NCI-H510A (cell line): ENCODE results near the gene ZNF618.

ENCODE experiments used
- DNase-seq: peaks from one replicate; lab custom pipeline; 2025; lab: John Stamatoyannopoulos, UW

The ZNF618 gene

DNA sequence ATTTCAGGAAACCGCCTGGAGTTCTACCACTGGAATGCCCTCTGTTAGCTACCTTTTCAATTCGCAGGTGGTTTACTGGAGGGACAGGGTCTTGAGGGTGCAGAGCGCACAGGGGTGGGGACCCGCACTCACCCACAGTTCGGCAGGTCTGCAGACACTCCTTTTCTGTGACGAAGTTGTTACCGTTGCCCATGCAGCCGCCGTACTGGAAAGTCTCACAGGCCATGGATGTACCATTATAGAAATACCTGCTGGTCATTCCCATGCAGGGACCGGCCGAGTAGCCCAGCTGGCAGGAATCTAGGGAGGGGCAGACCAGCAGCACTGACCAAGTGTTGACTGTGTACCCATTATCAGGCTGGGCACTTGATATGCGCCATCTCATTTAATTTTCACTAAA is 185.2 kb downstream of the ZNF618 start:
- no peak for DNase-seq

DNA sequence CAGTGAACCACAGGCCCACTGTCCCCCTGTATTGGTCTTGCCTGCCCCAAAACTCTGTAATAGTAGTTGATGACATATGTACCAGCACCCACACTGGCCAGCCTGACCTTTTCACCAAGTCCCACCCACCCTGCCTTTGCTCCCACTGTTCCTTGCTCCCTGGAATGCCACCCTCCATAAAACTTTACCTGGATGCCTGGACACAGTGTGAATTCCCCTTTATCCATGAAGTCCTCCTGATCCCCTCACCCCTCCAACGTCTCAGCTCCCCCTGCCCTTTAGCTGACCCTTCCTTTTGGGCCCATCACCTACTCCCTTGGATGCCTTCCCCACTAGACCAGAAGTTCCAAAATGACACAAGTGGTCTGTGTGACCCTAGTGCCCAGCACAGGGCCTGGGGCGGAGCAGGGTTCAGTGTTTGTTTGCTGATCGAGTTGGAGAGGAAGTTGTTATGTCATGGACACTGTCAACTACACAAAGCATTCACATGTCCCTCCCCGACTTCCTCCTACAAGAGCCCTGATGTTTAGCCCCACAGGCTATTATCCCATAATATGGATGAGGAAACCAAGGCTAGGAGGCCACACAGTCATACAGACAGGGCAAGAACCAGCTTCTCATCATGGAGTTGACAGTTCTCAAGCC is 185.8 kb downstream of the ZNF618 start:
- DNase-seq = no peak

- DNase-seq = no peak
These were observed 189.2 kb downstream of the ZNF618 start for GRCh38 chr9:114065304-114065703.

DNA sequence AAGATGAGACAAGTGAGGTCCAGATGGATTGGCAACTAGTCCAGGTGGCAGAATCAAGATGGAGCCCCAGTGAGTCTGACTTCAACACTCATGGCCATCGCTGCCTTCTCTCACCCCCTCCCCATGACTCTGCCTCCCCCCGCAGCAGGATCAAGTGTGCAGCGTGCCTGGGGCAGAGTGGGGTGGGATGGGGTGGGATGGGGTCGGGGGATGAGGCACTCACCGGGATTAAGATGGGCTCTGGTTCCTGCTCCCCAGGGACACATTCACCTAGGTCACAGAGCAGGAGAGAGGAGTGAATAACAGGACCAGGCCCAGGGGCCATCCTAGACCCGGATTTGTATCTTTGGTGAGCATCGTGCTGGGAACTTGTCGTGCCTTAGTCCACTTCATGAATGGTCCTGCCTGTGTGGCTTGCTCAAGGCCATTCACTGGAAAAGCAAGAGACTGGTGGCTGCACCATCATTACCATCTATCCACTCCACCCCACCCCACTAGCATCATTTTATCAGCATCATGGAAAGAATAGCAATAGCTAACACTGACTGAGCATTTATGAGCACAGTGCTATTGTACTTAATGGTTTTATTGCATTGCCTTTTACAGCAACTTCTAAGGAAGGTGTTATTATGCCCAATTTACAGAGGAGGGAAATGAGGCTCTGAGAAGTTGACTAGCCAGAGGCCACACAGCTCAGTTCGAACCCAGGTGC is 193.5 kb downstream of the ZNF618 start:
- DNase-seq = no peak

- DNase-seq = no peak
These were observed 194.3 kb downstream of the ZNF618 start for GRCh38 chr9:114070188-114071103.

DNA sequence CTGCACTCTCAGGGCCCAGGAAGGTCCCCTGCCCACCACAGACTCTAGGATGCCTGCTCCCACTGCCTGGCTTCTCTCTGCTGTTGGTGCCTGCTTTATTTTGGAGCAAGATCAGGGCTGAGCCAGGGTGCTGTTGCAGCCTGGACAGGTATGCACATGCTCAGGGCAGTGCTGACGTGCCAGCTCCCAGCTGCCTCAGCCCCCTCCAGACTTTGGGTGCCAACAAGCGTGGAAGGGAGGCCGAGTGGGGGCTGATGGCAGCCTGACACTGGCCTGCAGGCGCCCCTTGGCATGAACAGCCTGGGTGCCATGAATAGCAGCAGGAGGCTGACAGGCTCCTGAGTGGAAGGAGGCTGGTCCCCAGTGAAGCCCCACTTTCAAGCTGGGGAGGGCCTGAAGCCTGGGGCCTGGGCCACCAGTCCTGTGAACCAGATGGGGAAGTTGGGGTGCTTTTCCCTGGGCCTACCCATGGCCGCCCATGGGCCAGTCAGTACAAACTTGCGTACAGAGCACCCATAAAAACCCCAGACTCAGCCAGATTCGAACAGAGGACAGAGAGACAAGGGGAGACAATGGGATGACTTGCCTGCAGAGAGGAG is 195.2 kb downstream of the ZNF618 start:
- DNase-seq = no peak

GRCh38 chr9:114072184-114073140 is 196.4 kb downstream of the ZNF618 start:
- peak; percentile 47 for DNase-seq

GRCh38 chr9:114075602-114076001 is 199.5 kb downstream of the ZNF618 start:
- DNase-seq = no peak

- DNase-seq = no peak
These were observed 200.4 kb downstream of the ZNF618 start for GRCh38 chr9:114076237-114077161.

DNA sequence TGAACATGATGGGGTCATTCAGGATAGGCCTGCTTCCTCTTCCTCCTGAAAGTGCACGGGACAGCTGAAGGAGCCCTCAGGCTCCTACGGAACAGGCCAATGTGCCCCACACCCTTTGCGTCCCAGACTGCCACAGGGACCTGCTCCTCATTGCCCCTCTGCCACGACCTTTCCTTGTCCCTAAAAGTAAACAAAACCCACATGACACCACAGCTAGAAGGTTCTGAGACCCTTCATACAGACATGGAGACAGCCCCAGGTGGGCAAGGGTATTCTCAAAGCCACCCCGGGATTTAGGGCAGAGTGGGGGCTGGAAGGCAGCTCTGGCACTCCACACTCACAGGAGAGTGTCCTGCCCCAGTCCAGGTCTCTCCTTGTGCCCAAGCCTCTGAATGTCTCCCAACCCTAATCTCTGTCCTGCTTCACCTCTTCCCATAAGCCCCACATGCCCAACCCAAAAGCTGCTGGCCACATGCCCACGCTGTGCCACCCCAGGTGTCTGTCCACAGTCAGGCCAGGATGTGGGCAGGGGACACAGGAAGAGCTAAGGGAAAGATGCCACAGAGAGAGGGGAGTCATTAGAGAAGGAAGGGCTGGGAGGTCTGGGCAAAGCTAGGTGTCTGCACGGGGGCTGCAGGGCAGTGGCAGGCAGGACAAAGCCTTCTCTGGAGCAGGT is 201.2 kb downstream of the ZNF618 start:
- no peak for DNase-seq

DNA sequence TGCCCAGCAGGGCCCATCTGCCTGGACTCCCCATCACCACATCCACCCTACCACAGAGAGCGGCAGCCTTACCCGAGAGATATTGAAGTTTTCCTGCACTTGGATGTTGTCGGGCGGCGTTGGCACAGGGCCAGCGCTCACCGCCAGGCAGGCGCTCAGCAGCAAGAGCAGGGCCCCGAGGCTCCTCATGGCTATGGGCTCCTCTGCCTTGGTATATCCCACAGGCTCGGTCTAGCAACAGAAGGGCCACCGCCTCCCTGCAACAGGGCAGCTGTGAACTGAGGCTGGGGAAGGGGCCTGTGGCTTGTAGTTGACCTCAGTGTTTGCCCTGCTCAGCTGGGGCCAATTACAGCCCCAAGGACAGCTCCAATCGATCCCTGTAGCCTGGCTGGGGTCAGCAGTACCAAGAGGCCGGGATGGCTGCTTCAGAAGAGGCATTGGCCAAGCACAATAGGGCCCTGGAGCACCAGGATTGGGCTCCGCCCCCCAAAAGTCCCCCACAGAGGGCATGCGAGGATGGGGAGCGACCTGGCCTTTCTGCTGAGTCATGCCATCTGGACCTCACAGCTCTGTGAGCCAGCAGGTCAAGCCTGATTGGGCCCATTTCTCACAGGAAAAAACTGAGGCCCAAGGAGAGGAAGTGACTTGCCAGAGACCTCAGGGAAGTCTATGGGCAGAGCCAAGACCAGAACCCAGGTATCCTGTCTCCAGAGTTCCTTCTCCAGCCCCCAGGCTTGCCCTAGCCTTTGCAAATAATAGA is 202.1 kb downstream of the ZNF618 start, which contains the start of gene AMBP:
TSS of gene AMBP (minus strand) at position 280 of the 760 bp plus-strand sequence. CDS start at position 189, 91 bp downstream.
- peak; percentile 13 for DNase-seq

DNA sequence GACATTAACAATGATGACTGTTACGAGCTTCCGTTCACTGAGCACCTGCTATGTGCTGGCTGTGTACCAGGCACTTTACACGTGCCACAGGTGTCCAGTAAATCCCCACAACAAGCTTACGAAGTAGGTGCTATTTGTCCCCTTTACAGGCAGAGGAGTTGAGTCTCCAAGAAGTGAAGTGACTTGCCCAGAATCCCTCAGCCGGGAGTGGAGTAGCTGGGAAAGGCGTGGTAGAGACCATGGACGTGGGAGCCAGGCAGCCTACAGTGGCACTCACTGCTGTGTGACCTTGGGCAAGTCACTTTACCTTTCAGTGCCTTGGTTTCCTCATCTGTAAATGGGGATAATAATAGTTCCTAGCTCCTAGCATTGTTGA is 202.7 kb downstream of the ZNF618 start:
- no peak for DNase-seq

DNA sequence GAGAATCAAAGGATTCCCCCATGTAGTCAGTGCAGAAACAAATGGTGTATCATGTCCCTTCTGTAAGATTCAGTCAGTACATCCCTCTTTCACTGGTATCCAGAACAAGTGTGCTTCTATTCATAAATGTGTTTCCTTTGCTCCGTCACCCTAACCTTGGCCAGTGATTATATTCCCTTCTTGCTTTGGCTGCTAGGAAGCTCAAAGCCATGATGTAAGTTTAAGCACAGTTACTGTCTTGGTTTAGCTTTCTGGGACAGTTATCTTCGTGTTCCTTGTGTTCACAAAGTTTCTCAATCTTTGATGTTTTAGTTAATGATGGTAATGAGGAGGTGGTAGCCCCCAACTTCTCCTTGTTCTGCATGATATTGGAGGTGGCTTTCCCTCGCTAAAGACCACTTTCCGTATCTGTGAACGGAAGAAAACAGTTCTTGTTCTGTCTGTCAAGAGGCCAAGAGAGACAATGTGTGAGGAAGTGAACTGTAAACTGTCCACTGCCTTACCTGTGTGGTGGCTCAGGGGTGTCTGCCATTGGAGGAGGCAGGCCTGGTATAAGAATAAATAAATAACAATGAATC is 204.2 kb downstream of the ZNF618 start:
- no peak for DNase-seq

- no peak for DNase-seq
These were observed 204.8 kb downstream of the ZNF618 start for GRCh38 chr9:114080773-114081440.

- DNase-seq = no peak
These were observed 205.4 kb downstream of the ZNF618 start for GRCh38 chr9:114081441-114082016.

GRCh38 chr9:114082017-114082762 is 206.1 kb downstream of the ZNF618 start:
- peak; percentile 37 for DNase-seq
